SK-N-SH treated with all-trans-retinoic acid at 6 μM for 48 hours (cell line): ENCODE results near the gene HNF1A.

Source experiments
- ATAC-seq: fragments of 200-7000 bp; cut with Tn5 transposase; 3 replicates; pipeline ENCODE4 v1.9.1; 2020; ENCODE audit warnings: mild to moderate bottlenecking, moderate library complexity
- ARNTL ChIP-seq: fragments of 450-650 bp; formaldehyde crosslinking; IDR thresholded peaks from 2 replicates; pipeline ENCODE4 v1.5.0; 2020; ENCODE audit warnings: low read depth, mild to moderate bottlenecking, moderate library complexity, borderline replicate concordance
- BACH2 ChIP-seq: fragments of 250-450 bp; sonication (Bioruptor Pico); IDR thresholded peaks from 2 replicates; pipeline ENCODE4 v1.9.0; 2021; ENCODE audit warnings: mild to moderate bottlenecking, borderline replicate concordance
- CSDC2 ChIP-seq: fragments of 250-450 bp; sonication (Bioruptor Pico); IDR thresholded peaks from 2 replicates; pipeline ENCODE4 v1.5.0; 2020; ENCODE audit warnings: mild to moderate bottlenecking, moderate library complexity
- GLIS3 ChIP-seq: fragments of 250-450 bp; sonication (Bioruptor Pico); IDR thresholded peaks from 2 replicates; pipeline ENCODE4 v1.5.0; 2020; ENCODE audit warnings: mild to moderate bottlenecking, moderate library complexity
- ISL1 ChIP-seq: fragments of 250-450 bp; sonication (Bioruptor Pico); IDR thresholded peaks from 2 replicates; pipeline ENCODE4 v2.1.2; 2022; ENCODE audit warnings: mild to moderate bottlenecking, moderate library complexity
- OSR1 ChIP-seq: fragments of 250-450 bp; sonication (Bioruptor Pico); IDR thresholded peaks from 2 replicates; pipeline ENCODE4 v1.8.0; 2022; ENCODE audit warnings: moderate library complexity, mild to moderate bottlenecking, inconsistent platforms
- PPARA ChIP-seq: fragments of 250-450 bp; sonication (Bioruptor Pico); IDR thresholded peaks from 2 replicates; pipeline ENCODE4 v1.5.0; 2020; ENCODE audit warnings: mild to moderate bottlenecking, borderline replicate concordance
- SNAI2 ChIP-seq: fragments of 250-450 bp; sonication (Bioruptor Pico); IDR thresholded peaks from 2 replicates; pipeline ENCODE4 v1.5.0; 2020; ENCODE audit warnings: mild to moderate bottlenecking, moderate library complexity
- TCF4 ChIP-seq: fragments of 250-450 bp; sonication (Bioruptor Pico); IDR thresholded peaks from 2 replicates; pipeline ENCODE4 v1.8.0; 2021; ENCODE audit warnings: mild to moderate bottlenecking, moderate library complexity, borderline replicate concordance
- TOX ChIP-seq: fragments of 250-450 bp; sonication (Bioruptor Pico); IDR thresholded peaks from 2 replicates; pipeline ENCODE4 v1.8.0; 2021; ENCODE audit warnings: mild to moderate bottlenecking, moderate library complexity, borderline replicate concordance
- ZC3H10 ChIP-seq: fragments of 250-450 bp; sonication (Bioruptor Pico); IDR thresholded peaks from 2 replicates; pipeline ENCODE4 v1.5.1; 2021; ENCODE audit warnings: mild to moderate bottlenecking, moderate library complexity
- ZFP3 ChIP-seq: fragments of 250-450 bp; sonication (Bioruptor Pico); IDR thresholded peaks from 2 replicates; pipeline ENCODE4 v1.5.0; 2020; ENCODE audit warnings: mild to moderate bottlenecking, moderate library complexity
- ZFP30 ChIP-seq: fragments of 450-650 bp; formaldehyde crosslinking; IDR thresholded peaks from 2 replicates; pipeline ENCODE4 v1.5.0; 2022; ENCODE audit warnings: mild to moderate bottlenecking, moderate library complexity
- ZNF565 ChIP-seq: fragments of 450-650 bp; formaldehyde crosslinking; conservative IDR thresholded peaks from 2 replicates; pipeline ENCODE4 v1.5.0; 2020; ENCODE audit warnings: low read depth, mild to moderate bottlenecking, moderate library complexity
- ZNF70 ChIP-seq: fragments of 450-650 bp; formaldehyde crosslinking; IDR thresholded peaks from 2 replicates; pipeline ENCODE4 v1.5.0; 2020; ENCODE audit warnings: mild to moderate bottlenecking, moderate library complexity
- ZNF8 ChIP-seq: fragments of 450-650 bp; formaldehyde crosslinking; IDR thresholded peaks from 2 replicates; pipeline ENCODE4 v1.5.0; 2020; ENCODE audit warnings: mild to moderate bottlenecking, moderate library complexity
- TF ChIP-seq, protein P1 (sequence below): fragments of 250-450 bp; sonication (Bioruptor Pico); IDR thresholded peaks from 2 replicates; pipeline ENCODE4 v1.8.0; 2021; ENCODE audit warnings: low read depth, mild to moderate bottlenecking, moderate library complexity, borderline replicate concordance
- TF ChIP-seq, protein P2 (sequence below): fragments of 250-450 bp; sonication (Bioruptor Pico); IDR thresholded peaks from 2 replicates; pipeline ENCODE4 v1.8.0; 2020; ENCODE audit warnings: mild to moderate bottlenecking, moderate library complexity, borderline replicate concordance
- TF ChIP-seq, protein P3 (sequence below): fragments of 250-450 bp; sonication (Bioruptor Pico); IDR thresholded peaks from 2 replicates; pipeline ENCODE4 v1.5.1; 2020; ENCODE audit warnings: low read depth, mild to moderate bottlenecking, moderate library complexity
- TF ChIP-seq, protein P4 (sequence below): fragments of 250-450 bp; sonication (Bioruptor Pico); IDR thresholded peaks from 2 replicates; pipeline ENCODE4 v1.5.1; 2021; ENCODE audit warnings: mild to moderate bottlenecking, moderate library complexity
- TF ChIP-seq, protein P5 (sequence below): fragments of 250-450 bp; sonication (Bioruptor Pico); IDR thresholded peaks from 2 replicates; pipeline ENCODE4 v1.5.0; 2020; ENCODE audit warnings: mild to moderate bottlenecking, moderate library complexity

The HNF1A gene

DNA sequence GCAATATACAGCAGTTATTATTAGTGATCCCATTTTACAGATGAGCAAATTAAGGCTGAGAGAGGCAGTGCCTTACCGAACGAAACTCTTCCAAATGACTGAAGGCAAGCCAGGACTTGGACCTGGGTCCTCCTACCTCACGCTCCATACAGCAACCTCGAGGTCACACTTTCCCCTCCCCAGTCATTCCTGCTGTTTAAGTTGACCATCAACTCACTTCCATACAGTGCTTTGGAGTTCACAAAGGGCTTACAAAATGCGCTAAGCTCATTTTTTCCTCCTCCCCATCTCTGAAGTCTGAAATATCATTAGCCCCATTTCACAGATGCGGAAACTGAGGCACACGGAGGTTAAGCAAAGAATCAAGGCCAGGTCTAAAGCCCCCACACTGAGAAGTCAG, 4.3 kb downstream of the HNF1A start (continued):
- TF ChIP-seq, protein P1, sequence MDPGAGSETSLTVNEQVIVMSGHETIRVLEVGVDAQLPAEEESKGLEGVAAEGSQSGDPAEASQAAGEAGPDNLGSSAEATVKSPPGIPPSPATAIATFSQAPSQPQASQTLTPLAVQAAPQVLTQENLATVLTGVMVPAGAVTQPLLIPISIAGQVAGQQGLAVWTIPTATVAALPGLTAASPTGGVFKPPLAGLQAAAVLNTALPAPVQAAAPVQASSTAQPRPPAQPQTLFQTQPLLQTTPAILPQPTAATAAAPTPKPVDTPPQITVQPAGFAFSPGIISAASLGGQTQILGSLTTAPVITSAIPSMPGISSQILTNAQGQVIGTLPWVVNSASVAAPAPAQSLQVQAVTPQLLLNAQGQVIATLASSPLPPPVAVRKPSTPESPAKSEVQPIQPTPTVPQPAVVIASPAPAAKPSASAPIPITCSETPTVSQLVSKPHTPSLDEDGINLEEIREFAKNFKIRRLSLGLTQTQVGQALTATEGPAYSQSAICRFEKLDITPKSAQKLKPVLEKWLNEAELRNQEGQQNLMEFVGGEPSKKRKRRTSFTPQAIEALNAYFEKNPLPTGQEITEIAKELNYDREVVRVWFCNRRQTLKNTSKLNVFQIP (CRISPR knock-in tag), result no peak

DNA sequence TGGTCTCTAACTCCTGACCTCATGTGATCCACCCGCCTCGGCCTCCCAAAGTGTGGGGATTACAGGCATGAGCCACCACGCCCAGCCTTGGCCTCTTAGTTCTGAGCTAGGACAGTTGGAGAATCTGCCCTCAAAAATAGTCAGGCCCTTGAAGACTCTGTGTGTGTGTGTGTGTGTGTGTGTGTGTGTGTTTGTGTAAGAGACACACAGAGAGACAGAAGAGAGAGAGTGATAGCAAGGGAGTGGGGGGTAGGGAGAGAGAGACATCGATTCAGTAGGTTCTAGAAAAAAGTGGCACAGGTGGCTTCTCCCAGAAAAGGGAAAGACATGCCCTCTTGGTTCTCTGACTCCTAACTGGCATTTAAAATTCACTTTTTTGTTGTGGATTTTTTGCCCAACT, 5.4 kb downstream of the HNF1A start:
- TF ChIP-seq, protein P2, sequence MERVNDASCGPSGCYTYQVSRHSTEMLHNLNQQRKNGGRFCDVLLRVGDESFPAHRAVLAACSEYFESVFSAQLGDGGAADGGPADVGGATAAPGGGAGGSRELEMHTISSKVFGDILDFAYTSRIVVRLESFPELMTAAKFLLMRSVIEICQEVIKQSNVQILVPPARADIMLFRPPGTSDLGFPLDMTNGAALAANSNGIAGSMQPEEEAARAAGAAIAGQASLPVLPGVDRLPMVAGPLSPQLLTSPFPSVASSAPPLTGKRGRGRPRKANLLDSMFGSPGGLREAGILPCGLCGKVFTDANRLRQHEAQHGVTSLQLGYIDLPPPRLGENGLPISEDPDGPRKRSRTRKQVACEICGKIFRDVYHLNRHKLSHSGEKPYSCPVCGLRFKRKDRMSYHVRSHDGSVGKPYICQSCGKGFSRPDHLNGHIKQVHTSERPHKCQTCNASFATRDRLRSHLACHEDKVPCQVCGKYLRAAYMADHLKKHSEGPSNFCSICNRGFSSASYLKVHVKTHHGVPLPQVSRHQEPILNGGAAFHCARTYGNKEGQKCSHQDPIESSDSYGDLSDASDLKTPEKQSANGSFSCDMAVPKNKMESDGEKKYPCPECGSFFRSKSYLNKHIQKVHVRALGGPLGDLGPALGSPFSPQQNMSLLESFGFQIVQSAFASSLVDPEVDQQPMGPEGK (CRISPR knock-in tag), result no peak
- TF ChIP-seq GLIS3 (CRISPR knock-in tag), result no peak
- no peak for TF ChIP-seq ZNF565 (CRISPR knock-in tag)
- no peak for TF ChIP-seq ZC3H10 (CRISPR knock-in tag)
- no peak for TF ChIP-seq BACH2 (CRISPR knock-in tag)
- no peak for TF ChIP-seq OSR1
- TF ChIP-seq TOX (CRISPR knock-in tag), result no peak
- TF ChIP-seq ZFP30 (CRISPR knock-in tag), result no peak
- no peak for TF ChIP-seq TCF4
- TF ChIP-seq CSDC2 (CRISPR knock-in tag), result no peak
- TF ChIP-seq, protein P3, sequence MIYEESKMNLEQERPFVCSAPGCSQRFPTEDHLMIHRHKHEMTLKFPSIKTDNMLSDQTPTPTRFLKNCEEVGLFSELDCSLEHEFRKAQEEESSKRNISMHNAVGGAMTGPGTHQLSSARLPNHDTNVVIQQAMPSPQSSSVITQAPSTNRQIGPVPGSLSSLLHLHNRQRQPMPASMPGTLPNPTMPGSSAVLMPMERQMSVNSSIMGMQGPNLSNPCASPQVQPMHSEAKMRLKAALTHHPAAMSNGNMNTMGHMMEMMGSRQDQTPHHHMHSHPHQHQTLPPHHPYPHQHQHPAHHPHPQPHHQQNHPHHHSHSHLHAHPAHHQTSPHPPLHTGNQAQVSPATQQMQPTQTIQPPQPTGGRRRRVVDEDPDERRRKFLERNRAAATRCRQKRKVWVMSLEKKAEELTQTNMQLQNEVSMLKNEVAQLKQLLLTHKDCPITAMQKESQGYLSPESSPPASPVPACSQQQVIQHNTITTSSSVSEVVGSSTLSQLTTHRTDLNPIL (CRISPR knock-in tag), result no peak
- no peak for TF ChIP-seq ZNF8 (CRISPR knock-in tag)
- no peak for TF ChIP-seq SNAI2 (CRISPR knock-in tag)
- no peak for TF ChIP-seq ISL1 (CRISPR knock-in tag)
- TF ChIP-seq PPARA (CRISPR knock-in tag), result no peak
- TF ChIP-seq ZFP3 (CRISPR knock-in tag), result no peak
- TF ChIP-seq, protein P4, sequence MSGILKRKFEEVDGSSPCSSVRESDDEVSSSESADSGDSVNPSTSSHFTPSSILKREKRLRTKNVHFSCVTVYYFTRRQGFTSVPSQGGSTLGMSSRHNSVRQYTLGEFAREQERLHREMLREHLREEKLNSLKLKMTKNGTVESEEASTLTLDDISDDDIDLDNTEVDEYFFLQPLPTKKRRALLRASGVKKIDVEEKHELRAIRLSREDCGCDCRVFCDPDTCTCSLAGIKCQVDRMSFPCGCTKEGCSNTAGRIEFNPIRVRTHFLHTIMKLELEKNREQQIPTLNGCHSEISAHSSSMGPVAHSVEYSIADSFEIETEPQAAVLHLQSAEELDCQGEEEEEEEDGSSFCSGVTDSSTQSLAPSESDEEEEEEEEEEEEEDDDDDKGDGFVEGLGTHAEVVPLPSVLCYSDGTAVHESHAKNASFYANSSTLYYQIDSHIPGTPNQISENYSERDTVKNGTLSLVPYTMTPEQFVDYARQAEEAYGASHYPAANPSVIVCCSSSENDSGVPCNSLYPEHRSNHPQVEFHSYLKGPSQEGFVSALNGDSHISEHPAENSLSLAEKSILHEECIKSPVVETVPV, result no peak
- TF ChIP-seq ZNF70 (CRISPR knock-in tag), result no peak
- TF ChIP-seq, protein P5, sequence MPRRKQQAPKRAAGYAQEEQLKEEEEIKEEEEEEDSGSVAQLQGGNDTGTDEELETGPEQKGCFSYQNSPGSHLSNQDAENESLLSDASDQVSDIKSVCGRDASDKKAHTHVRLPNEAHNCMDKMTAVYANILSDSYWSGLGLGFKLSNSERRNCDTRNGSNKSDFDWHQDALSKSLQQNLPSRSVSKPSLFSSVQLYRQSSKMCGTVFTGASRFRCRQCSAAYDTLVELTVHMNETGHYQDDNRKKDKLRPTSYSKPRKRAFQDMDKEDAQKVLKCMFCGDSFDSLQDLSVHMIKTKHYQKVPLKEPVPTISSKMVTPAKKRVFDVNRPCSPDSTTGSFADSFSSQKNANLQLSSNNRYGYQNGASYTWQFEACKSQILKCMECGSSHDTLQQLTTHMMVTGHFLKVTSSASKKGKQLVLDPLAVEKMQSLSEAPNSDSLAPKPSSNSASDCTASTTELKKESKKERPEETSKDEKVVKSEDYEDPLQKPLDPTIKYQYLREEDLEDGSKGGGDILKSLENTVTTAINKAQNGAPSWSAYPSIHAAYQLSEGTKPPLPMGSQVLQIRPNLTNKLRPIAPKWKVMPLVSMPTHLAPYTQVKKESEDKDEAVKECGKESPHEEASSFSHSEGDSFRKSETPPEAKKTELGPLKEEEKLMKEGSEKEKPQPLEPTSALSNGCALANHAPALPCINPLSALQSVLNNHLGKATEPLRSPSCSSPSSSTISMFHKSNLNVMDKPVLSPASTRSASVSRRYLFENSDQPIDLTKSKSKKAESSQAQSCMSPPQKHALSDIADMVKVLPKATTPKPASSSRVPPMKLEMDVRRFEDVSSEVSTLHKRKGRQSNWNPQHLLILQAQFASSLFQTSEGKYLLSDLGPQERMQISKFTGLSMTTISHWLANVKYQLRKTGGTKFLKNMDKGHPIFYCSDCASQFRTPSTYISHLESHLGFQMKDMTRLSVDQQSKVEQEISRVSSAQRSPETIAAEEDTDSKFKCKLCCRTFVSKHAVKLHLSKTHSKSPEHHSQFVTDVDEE, result no peak
- no peak for ATAC-seq

DNA sequence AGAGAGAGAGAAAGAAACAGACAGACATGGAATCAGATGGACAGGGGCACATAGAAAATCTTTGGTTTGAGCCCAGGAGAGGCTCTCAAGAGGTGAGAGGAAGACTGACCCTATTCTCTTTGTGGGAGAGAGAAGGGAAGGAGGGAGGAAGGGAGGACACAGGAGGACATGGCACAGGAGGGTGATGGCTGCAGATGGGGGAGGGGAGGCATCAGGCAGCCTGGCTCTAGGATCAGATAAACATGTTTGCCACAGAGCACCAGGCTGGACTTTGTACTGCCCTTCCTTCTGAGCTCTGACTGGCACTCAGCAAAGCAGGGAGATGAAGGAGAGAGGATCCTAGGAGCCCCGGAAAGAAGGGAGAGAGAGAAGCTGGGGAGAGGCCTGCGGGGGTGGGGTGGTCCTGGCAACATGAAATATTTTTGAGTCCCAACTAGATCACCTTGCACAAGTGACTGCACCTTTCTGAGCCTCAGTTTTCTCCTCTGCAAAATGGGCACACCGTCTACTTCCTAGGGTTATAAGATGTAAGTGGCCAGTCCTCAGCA, 6.1 kb downstream of the HNF1A start:
- no peak; the same call in 1 of the 3 replicates for ATAC-seq
- TF ChIP-seq, protein P2 (CRISPR knock-in tag), result no peak
- TF ChIP-seq BACH2 (CRISPR knock-in tag) (no peak), ARNTL (no peak), ZNF565 (CRISPR knock-in tag) (no peak)
- TF ChIP-seq, protein P5, result no peak
- TF ChIP-seq, protein P4, result no peak
- TF ChIP-seq, protein P3 (CRISPR knock-in tag), result no peak
